H9 (cell line): Measurements from ENCODE around the gene SHISA4. TPM values are rescaled to one million over a fixed set of nuclear protein-coding genes. Genes with fewer than 3 reads are reported as not detected.

ENCODE experiments used
- DNase-seq: peaks from one replicate; pipeline ENCODE4 v3.0.0-alpha.2; 2017
- H2AFZ ChIP-seq: one replicate; pipeline ENCODE4 v1.6.1; 2013; ENCODE audit warnings: mild to moderate bottlenecking, low read length, control low read depth, moderate library complexity
- H2AK5ac ChIP-seq: 2 replicates; pipeline ENCODE4 v1.6.1; 2013; ENCODE audit warnings: low read length, control low read depth, mixed read lengths; ENCODE audit not compliant: insufficient read length
- H2BK120ac ChIP-seq: one replicate; pipeline ENCODE4 v1.6.1; 2013; ENCODE audit warnings: low read depth, mild to moderate bottlenecking, low read length, control low read depth, inconsistent platforms; ENCODE audit not compliant: poor library complexity, severe bottlenecking
- H2BK12ac ChIP-seq: 2 replicates; pipeline ENCODE4 v1.6.1; 2013; ENCODE audit warnings: low read length, control low read depth, mixed read lengths, low read depth; ENCODE audit not compliant: insufficient read length
- H2BK15ac ChIP-seq: 2 replicates; pipeline ENCODE4 v1.6.1; 2013; ENCODE audit warnings: low read depth, low read length, control low read depth
- H2BK20ac ChIP-seq: one replicate; pipeline ENCODE4 v1.6.1; 2013; ENCODE audit warnings: low read depth, mild to moderate bottlenecking, low read length, control low read depth, inconsistent platforms; ENCODE audit not compliant: poor library complexity, severe bottlenecking
- H2BK5ac ChIP-seq: 2 replicates; pipeline ENCODE4 v1.6.1; 2013; ENCODE audit warnings: low read length, control low read depth, mixed read lengths; ENCODE audit not compliant: insufficient read length
- H3K14ac ChIP-seq: 2 replicates; pipeline ENCODE4 v1.6.1; 2013; ENCODE audit warnings: low read length, control low read depth; ENCODE audit not compliant: insufficient read depth
- H3K18ac ChIP-seq: 2 replicates; pipeline ENCODE4 v1.6.1; 2013; ENCODE audit warnings: low read depth, mild to moderate bottlenecking, mixed read lengths, low read length, control low read depth; ENCODE audit not compliant: insufficient read length
- H3K23ac ChIP-seq: 2 replicates; pipeline ENCODE4 v1.6.1; 2013; ENCODE audit warnings: low read length, control low read depth, mixed read lengths, low read depth; ENCODE audit not compliant: insufficient read length
- H3K23me2 ChIP-seq: 2 replicates; pipeline ENCODE4 v1.6.1; 2013; ENCODE audit warnings: low read depth, mild to moderate bottlenecking, mixed read lengths, low read length, control low read depth; ENCODE audit not compliant: insufficient read length, poor library complexity, severe bottlenecking
- H3K27ac ChIP-seq: 2 replicates; pipeline ENCODE4 v1.5.1; 2013; ENCODE audit warnings: low read length, control low read depth, mixed read lengths, low read depth; ENCODE audit not compliant: insufficient read length
- H3K27me3 ChIP-seq: 2 replicates; pipeline ENCODE4 v1.6.1; 2013; ENCODE audit warnings: low read length, control low read depth, inconsistent platforms; ENCODE audit not compliant: insufficient read depth
- H3K4ac ChIP-seq: 2 replicates; pipeline ENCODE4 v1.6.1; 2013; ENCODE audit warnings: low read depth, mild to moderate bottlenecking, control low read depth, inconsistent platforms, low read length, moderate library complexity
- H3K4me1 ChIP-seq: 2 replicates; pipeline ENCODE4 v1.6.1; 2013; ENCODE audit warnings: low read length, control low read depth, inconsistent platforms; ENCODE audit not compliant: insufficient read depth
- H3K4me2 ChIP-seq: 2 replicates; pipeline ENCODE4 v1.6.1; 2013; ENCODE audit warnings: low read length, control low read depth, mixed read lengths; ENCODE audit not compliant: insufficient read length, insufficient read depth
- H3K56ac ChIP-seq: 2 replicates; pipeline ENCODE4 v1.6.1; 2013; ENCODE audit warnings: low read depth, mild to moderate bottlenecking, mixed read lengths, low read length, control low read depth; ENCODE audit not compliant: insufficient read length
- H3K79me1 ChIP-seq: 2 replicates; pipeline ENCODE4 v1.6.1; 2013; ENCODE audit warnings: low read depth, mild to moderate bottlenecking, moderate library complexity, low read length, control low read depth, inconsistent platforms; ENCODE audit not compliant: insufficient read depth, poor library complexity, severe bottlenecking
- H3K79me2 ChIP-seq: 2 replicates; pipeline ENCODE4 v1.6.1; 2013; ENCODE audit warnings: low read length, control low read depth, inconsistent platforms; ENCODE audit not compliant: insufficient read depth
- H3K9ac ChIP-seq: 2 replicates; pipeline ENCODE4 v1.6.1; 2013; ENCODE audit warnings: low read length, control low read depth, mixed read lengths; ENCODE audit not compliant: insufficient read length; ENCODE audit errors: extremely low read depth
- H3K9me3 ChIP-seq: one replicate; pipeline ENCODE4 v1.6.1; 2013; ENCODE audit warnings: low read depth, low read length, inconsistent platforms; ENCODE audit not compliant: control insufficient read depth
- H3T11ph ChIP-seq: one replicate; pipeline ENCODE4 v1.6.1; 2013; ENCODE audit warnings: mild to moderate bottlenecking, low read length, control low read depth, inconsistent platforms
- H4K20me1 ChIP-seq: one replicate; pipeline ENCODE4 v1.6.1; 2013; ENCODE audit not compliant: control insufficient read depth, insufficient read length, insufficient read depth
- H4K5ac ChIP-seq: 2 replicates; pipeline ENCODE4 v1.6.1; 2013; ENCODE audit warnings: low read depth, mild to moderate bottlenecking, mixed read lengths, low read length, control low read depth; ENCODE audit not compliant: insufficient read length
- H4K8ac ChIP-seq: replicated peaks from 2 replicates; pipeline ENCODE4 v1.6.1; 2013; ENCODE audit warnings: low read length, control low read depth, mixed read lengths, low read depth; ENCODE audit not compliant: insufficient read length
- H4K91ac ChIP-seq: 2 replicates; pipeline ENCODE4 v1.6.1; 2013; ENCODE audit warnings: low read depth, mild to moderate bottlenecking, moderate library complexity, mixed read lengths, low read length, control low read depth; ENCODE audit not compliant: insufficient read length
- H3K27ac Mint-ChIP-seq, 3 experiments: 2 replicates in 2 of 3; 3 replicates in 1 of 3; pipeline ENCODE4 v1.8.0; 2020 to 2021; ENCODE audit warnings: mixed read lengths in 3 of 3, mild to moderate bottlenecking in 1 of 3, moderate library complexity in 1 of 3
- H3K27me3 Mint-ChIP-seq: 2 replicates; pipeline ENCODE4 v1.8.0; 2021; ENCODE audit warnings: low read depth, mild to moderate bottlenecking, moderate library complexity, mixed read lengths
- H3K36me3 Mint-ChIP-seq, 3 experiments: 2 replicates in 2 of 3; 3 replicates in 1 of 3; pipeline ENCODE4 v1.8.0; 2020 to 2021; ENCODE audit warnings: low read depth in 3 of 3, mixed read lengths in 3 of 3; ENCODE audit not compliant: insufficient read depth in 1 of 3
- H3K4me1 Mint-ChIP-seq, 2 experiments: 2 replicates each; pipeline ENCODE4 v1.8.0; 2020; ENCODE audit warnings: mixed read lengths in 2 of 2
- H3K4me3 Mint-ChIP-seq, 2 experiments: 2 replicates in 1 of 2; 3 replicates in 1 of 2; pipeline ENCODE4 v1.8.0; 2020 to 2021; ENCODE audit warnings: mild to moderate bottlenecking in 2 of 2, mixed read lengths in 2 of 2, moderate library complexity in 1 of 2
- H3K9me3 Mint-ChIP-seq, 2 experiments: 2 replicates in 1 of 2; 3 replicates in 1 of 2; pipeline ENCODE4 v1.8.0; 2020; ENCODE audit warnings: mild to moderate bottlenecking in 2 of 2, mixed read lengths in 2 of 2, moderate library complexity in 1 of 2
- CTCF ChIP-seq: fragments of 200-600 bp; sonication (generic); conservative IDR thresholded peaks from 3 replicates; pipeline ENCODE4 v1.8.0; 2021; ENCODE audit warnings: antibody characterized with exemption, mild to moderate bottlenecking
- WGBS: extraction: QIAGEN DNeasy Blood & Tissue Kit; methylation state at CpG from one replicate; pipeline ENCODE4 v1.1.7; 2013; ENCODE audit warnings: missing lambda C conversion rate, low lambda C conversion rate, mixed read lengths; ENCODE audit not compliant: insufficient read length; ENCODE audit errors: extremely low coverage; 5-methylcytosine and 5-hydroxymethylcytosine counted together
- total RNA-seq: library from RNA; stranded (reverse); gene quantifications from 2 replicates; pipeline ENCODE4 v1.2.1, GENCODE V29; 2021

SHISA4 gene
- total RNA-seq, 1 experiment from 2014 or later, result 6.3 TPM

GRCh38 chr1:201893431-201893830 is 4.7 kb downstream of the SHISA4 start:
- H3K23me2 ChIP-seq, result peaks cover 5% of the 10 kb centered on the region
- H4K91ac ChIP-seq, result no peak overlapping the region
- no peaks in the 10 kb centered on the region for H3K9me3 ChIP-seq
- no peak overlapping the region for H2BK20ac ChIP-seq
- H3K27ac ChIP-seq, result no peak overlapping the region
- no peak overlapping the region for H2BK120ac ChIP-seq
- H3K23ac ChIP-seq, result no peak overlapping the region
- H3K4ac ChIP-seq, result no peak overlapping the region
- no peak overlapping the region for H2BK12ac ChIP-seq
- no peak for DNase-seq
- H3K4me2 ChIP-seq, result no peak overlapping the region
- Mint-ChIP-seq H3K36me3 (no peaks in the 10 kb centered on the region), H3K27me3 (peaks cover 8% of the 10 kb centered on the region), H3K4me1 (peaks cover 29 to 38% of the 10 kb centered on the region in 2 experiments), H3K4me3 (no peak overlapping the region), H3K27ac (peak overlapping the region in 1 of 3 experiments; percentile 70; a peak in 3 of 7 replicates), H3K9me3 (no peaks in the 10 kb centered on the region)
- H3T11ph ChIP-seq, result no peak overlapping the region
- H4K5ac ChIP-seq, result no peak overlapping the region
- no peaks in the 10 kb centered on the region for H3K79me1 ChIP-seq
- H2AFZ ChIP-seq, result no peak overlapping the region
- H3K56ac ChIP-seq, result no peak overlapping the region
- H2AK5ac ChIP-seq, result no peak overlapping the region
- H3K27me3 ChIP-seq, result no peaks in the 10 kb centered on the region
- H4K8ac ChIP-seq, result no peak overlapping the region
- no peak overlapping the region for H3K14ac ChIP-seq
- H3K4me1 ChIP-seq, result peaks cover 5% of the 10 kb centered on the region; the same call in 1 of the 2 replicates
- WGBS, result no CpG with 5 or more reads among the region's 3 CpGs
- H2BK15ac ChIP-seq, result no peak overlapping the region
- H2BK5ac ChIP-seq, result no peak overlapping the region
- no peaks in the 10 kb centered on the region for H4K20me1 ChIP-seq
- H3K79me2 ChIP-seq, result no peaks in the 10 kb centered on the region
- TF ChIP-seq CTCF, result no peak
- H3K18ac ChIP-seq, result no peak overlapping the region
- no peak overlapping the region for H3K9ac ChIP-seq
